Transverse colon (tissue), 4 donors: ENCODE data around the gene DNHD1. TPM values are rescaled to one million over a fixed set of nuclear protein-coding genes. Genes with fewer than 3 reads are reported as not detected.

Source experiments
- DNase-seq: peaks from one replicate; pipeline ENCODE4 v3.0.0-alpha.2; 2019
- H3K27ac ChIP-seq, 4 donors: fragments of 200-600 bp; sonication (generic); 2 replicates each; pipeline ENCODE4 v1.5.1; 2016 to 2018; ENCODE audit warnings: inconsistent platforms in 4 of 4
- H3K27me3 ChIP-seq: fragments of 200-600 bp; sonication (generic); 2 replicates; pipeline ENCODE4 v1.5.1; 2017; ENCODE audit warnings: inconsistent platforms
- H3K36me3 ChIP-seq, 4 donors: fragments of 200-600 bp; sonication (generic); 2 replicates each; pipeline ENCODE4 v1.5.1; 2017 to 2019; ENCODE audit warnings: inconsistent platforms in 4 of 4
- H3K4me1 ChIP-seq, 4 donors: fragments of 200-600 bp; sonication (generic); 2 replicates each; pipeline ENCODE4 v1.5.1; 2017 to 2020; ENCODE audit warnings: inconsistent platforms in 4 of 4
- H3K4me3 ChIP-seq, 4 donors: fragments of 200-600 bp; sonication (generic); 1 replicate in 1 of 4; 2 replicates in 3 of 4; pipeline versions ENCODE4 v1.5.1 to v1.6.1; 2017 to 2019; ENCODE audit warnings: inconsistent platforms in 4 of 4
- H3K9me3 ChIP-seq, 2 donors: fragments of 200-600 bp; sonication (generic); 2 replicates each; pipeline ENCODE4 v1.5.1; 2017 to 2019; ENCODE audit warnings: inconsistent platforms in 2 of 2
- CTCF ChIP-seq, 5 experiments: fragments of 200-600 bp in 3 of 5; fragments of 450-650 bp in 2 of 5; sonication (generic) in 3 of 5; IDR thresholded peaks; 1 replicate in 2 of 5; 2 replicates in 3 of 5; pipeline ENCODE4 v1.5.1; 2016 to 2017; ENCODE audit warnings: antibody characterized with exemption in 5 of 5, inconsistent platforms in 3 of 5, mild to moderate bottlenecking in 2 of 5, moderate library complexity in 1 of 5
- EP300 ChIP-seq: sonication (generic); formaldehyde crosslinking; IDR thresholded peaks from one replicate; pipeline ENCODE4 v1.6.1; 2017; ENCODE audit warnings: antibody characterized with exemption, low read depth
- POLR2A ChIP-seq: fragments of 450-650 bp; IDR thresholded peaks from one replicate; pipeline ENCODE4 v1.6.1; 2016; ENCODE audit warnings: antibody characterized with exemption, mild to moderate bottlenecking, moderate library complexity
- POLR2AphosphoS5 ChIP-seq, 3 donors: sonication (generic); formaldehyde crosslinking; IDR thresholded peaks; one replicate each; pipeline ENCODE4 v1.6.1; 2016; ENCODE audit warnings: antibody characterized with exemption in 3 of 3
- WGBS, 2 donors: methylation state at CpG; one replicate each; pipeline ENCODE4 v1.1.5; 2018; ENCODE audit warnings: low coverage in 1 of 2; 5-methylcytosine and 5-hydroxymethylcytosine counted together
- in situ Hi-C, 4 donors: fragments of 200-750 bp; cut with MboI; loops; one replicate each; pipeline versions ENCODE4 v1.15.0 to v1.15.1; 2017; ENCODE audit warnings: low sequenced_read_pairs in 3 of 4, low pct_ligation_motif_present in 1 of 4, low pct_unique_long_range_greater_than_20kb in 1 of 4
- intact Hi-C: fragments of 100-400 bp; cut with DNase I; formaldehyde crosslinking; loops from one replicate; pipeline ENCODE4 v1.15.1; 2023; ENCODE audit warnings: low total_unique reads
- total RNA-seq, 4 donors: library from RNA; depleted of rRNA; stranded (reverse); fragments of >200 nt; gene quantifications; one replicate each; pipeline ENCODE4 v1.1.0, GENCODE V29; 2016

Gene DNHD1
- total RNA-seq, 4 donors from 2014 or later, result 19.3 to 57.5 (median 34.0) TPM

GRCh38 chr11:6570691-6571427 lies 73.8 kb downstream of the DNHD1 start:
- H3K27ac ChIP-seq, result no peak overlapping the region
- no peak for TF ChIP-seq EP300
- no peak for TF ChIP-seq CTCF (IDR thresholded peaks at IDR 0.05)
- TF ChIP-seq POLR2A, result no peak
- TF ChIP-seq POLR2AphosphoS5 (IDR thresholded peaks at IDR 0.05), result no peak
- in situ Hi-C loops, result no loop called here
- H3K4me1 ChIP-seq, result peaks cover 0 to 1% (median 0%) of the 10 kb centered on the region in 4 donors
- no peak overlapping the region for H3K4me3 ChIP-seq
- no peak for DNase-seq
- WGBS, 2 donors, result 83% methylated on average over 57 of the region's 62 CpGs; no CpG with 5 or more reads in 1 of the 2 donors
- no peaks in the 10 kb centered on the region for H3K36me3 ChIP-seq
- intact Hi-C loops, result no loop called here
- H3K27me3 ChIP-seq, result no peaks in the 10 kb centered on the region
- H3K9me3 ChIP-seq, result no peaks in the 10 kb centered on the region

GRCh38 chr11:6571434-6572008 lies 74.4 kb downstream of the DNHD1 start:
- DNase-seq, result no peak
- Histone ChIP-seq H3K36me3 (no peaks in the 10 kb centered on the region), H3K4me3 (no peak overlapping the region), H3K9me3 (no peaks in the 10 kb centered on the region), H3K4me1 (peaks cover 0 to 6% (median under 1%) of the 10 kb centered on the region in 4 donors), H3K27ac (no peak overlapping the region), H3K27me3 (no peaks in the 10 kb centered on the region)
- no peak for TF ChIP-seq POLR2A
- no peak for TF ChIP-seq EP300
- TF ChIP-seq CTCF (IDR thresholded peaks at IDR 0.05), result no peak
- TF ChIP-seq POLR2AphosphoS5 (IDR thresholded peaks at IDR 0.05), result no peak
- intact Hi-C loops (no loop called here), in situ Hi-C loops (no loop called here)
- 60 to 81% methylated on average over 1 to 20 of the region's 22 CpGs for WGBS, 2 donors

GRCh38 chr11:6572215-6572614 lies 75.1 kb downstream of the DNHD1 start:
- no peak for TF ChIP-seq EP300
- TF ChIP-seq POLR2A, result no peak
- no peak for TF ChIP-seq POLR2AphosphoS5 (IDR thresholded peaks at IDR 0.05)
- TF ChIP-seq CTCF (IDR thresholded peaks at IDR 0.05), result no peak
- no peaks in the 10 kb centered on the region for H3K9me3 ChIP-seq
- DNase-seq, result no peak
- intact Hi-C loops (no loop called here), in situ Hi-C loops (no loop called here)
- 76 to 85% methylated on average over 2 of the region's 2 CpGs for WGBS, 2 donors
- H3K27ac ChIP-seq, result no peak overlapping the region
- no peak overlapping the region for H3K4me3 ChIP-seq
- no peaks in the 10 kb centered on the region for H3K27me3 ChIP-seq
- H3K36me3 ChIP-seq, result no peaks in the 10 kb centered on the region
- H3K4me1 ChIP-seq, result peaks cover 0 to 13% (median 1%) of the 10 kb centered on the region in 4 donors

GRCh38 chr11:6574816-6575715 lies 78.0 kb downstream of the DNHD1 start:
- in situ Hi-C loops (no loop called here), intact Hi-C loops (no loop called here)
- 85 to 96% methylated on average over 6 of the region's 6 CpGs for WGBS, 2 donors
- H3K36me3 ChIP-seq, result no peaks in the 10 kb centered on the region
- H3K9me3 ChIP-seq, result no peaks in the 10 kb centered on the region
- DNase-seq, result no peak
- H3K27me3 ChIP-seq, result no peaks in the 10 kb centered on the region
- H3K27ac ChIP-seq, result no peak overlapping the region
- peaks cover 0 to 19% (median 1%) of the 10 kb centered on the region in 4 donors for H3K4me1 ChIP-seq
- H3K4me3 ChIP-seq, result no peak overlapping the region
- TF ChIP-seq POLR2AphosphoS5 (IDR thresholded peaks at IDR 0.05) (no peak), EP300 (no peak), CTCF (IDR thresholded peaks at IDR 0.05) (no peak), POLR2A (no peak)
